NOMO-1 (cell line): ENCODE results near the gene ZNF134.

Experiments used
- DNase-seq, 2 experiments: peaks; one replicate each; lab custom pipeline; 2025; ENCODE audit not compliant: unreplicated experiment in 2 of 2; lab: John Stamatoyannopoulos, UW

Gene ZNF134

DNA sequence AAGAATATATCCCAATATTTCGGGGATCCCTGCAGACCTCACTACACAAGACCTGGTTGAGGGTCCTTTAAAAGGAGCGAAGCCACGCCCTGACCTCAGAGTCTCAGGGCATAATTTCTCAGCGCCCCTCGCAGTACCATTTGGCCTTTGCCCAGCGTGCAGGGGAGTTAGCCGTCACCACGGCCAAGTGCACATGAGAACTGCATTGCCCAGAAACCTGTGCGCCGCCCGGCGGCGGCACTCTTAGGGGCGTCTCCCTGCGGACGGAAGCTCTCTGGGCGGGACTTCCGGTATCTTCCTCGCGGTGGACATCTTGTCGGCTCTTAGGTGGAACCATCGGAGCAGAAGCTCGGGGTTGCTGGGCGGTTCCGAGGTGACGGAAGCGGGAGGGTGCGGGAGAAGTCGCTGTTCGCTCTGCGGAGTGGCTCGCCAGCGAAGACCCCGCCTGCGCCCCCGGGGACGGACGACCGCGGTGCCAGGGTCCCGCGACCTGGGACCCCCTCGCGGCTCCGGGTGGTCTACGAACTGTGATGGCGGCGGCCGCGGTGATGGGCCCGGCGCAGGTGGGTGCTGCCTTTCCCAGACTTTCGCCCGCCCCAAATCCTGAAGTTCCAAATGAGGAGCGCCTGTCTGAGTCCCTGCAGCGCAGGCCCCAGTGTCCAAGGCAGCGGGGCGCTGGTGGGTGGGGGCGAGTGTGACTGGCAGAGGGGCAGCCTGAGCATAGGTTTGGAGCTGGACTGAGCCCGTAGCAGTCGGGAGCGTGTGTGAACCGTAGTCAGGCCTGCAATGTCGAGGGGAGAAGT is at the start of gene ZNF134:
Gene ZNF134, plus strand, starts transcription at position 302 of the 803 bp plus-strand sequence. CDS start 5,227 bp downstream, outside the sequence.
- DNase-seq = peak; percentile 88 to 90

DNA sequence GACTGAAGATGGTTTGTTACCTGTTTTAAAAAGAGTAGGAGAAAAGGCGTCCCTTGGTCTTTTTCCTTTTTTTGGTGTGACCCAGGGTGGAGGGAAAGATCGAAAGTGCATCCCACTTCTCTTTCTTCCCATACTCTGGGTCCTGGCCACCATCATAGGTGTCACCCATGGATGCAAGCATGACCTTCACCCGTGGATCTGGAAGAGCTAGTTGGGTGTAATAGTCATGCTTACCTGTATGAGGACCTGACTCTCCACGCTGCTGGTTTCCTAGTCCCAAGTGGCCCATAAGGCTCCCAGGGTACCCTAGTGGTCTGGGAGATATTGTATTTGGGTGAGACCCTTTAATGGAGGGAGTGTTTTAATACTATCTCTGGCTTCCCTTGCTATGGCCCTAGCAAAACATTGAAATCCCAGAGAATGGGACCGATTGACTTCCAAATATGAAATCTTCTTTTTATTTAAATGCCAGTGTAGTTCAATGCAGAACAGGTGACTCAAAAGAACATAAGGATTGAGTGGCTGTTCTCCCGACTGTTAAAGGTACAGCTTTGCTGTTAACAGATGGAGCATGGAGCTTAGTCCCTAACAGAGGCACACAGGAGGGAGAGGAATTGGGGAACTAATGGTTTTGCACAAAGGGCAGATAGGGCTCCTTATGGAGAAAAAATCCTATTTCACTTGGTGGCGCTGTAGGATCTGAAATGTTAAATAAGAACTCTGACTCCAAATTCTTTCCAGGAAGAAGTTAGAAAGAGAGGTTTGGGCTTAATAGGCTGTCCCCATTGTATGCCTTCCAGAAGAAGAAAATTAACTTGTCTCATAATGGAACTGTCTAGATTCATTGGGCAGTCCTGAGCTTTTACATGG is 47.4 kb upstream of the ZNF134 start:
- no peak for DNase-seq

- DNase-seq = no peak
Observed at GRCh38 chr19:57570707-57571106, 43.3 kb upstream of the ZNF134 start.

GRCh38 chr19:57572415-57572947 is 41.6 kb upstream of the ZNF134 start:
- DNase-seq = no peak

GRCh38 chr19:57576661-57577060 is 37.4 kb upstream of the ZNF134 start:
- DNase-seq = no peak

GRCh38 chr19:57578487-57579205 is 35.4 kb upstream of the ZNF134 start, which contains the start of gene ZNF416:
ZNF416 (minus strand) TSS chr19:57578911; CDS start chr19:57578704, 207 bp downstream.
- DNase-seq = peak; percentile 96 to 98

DNA sequence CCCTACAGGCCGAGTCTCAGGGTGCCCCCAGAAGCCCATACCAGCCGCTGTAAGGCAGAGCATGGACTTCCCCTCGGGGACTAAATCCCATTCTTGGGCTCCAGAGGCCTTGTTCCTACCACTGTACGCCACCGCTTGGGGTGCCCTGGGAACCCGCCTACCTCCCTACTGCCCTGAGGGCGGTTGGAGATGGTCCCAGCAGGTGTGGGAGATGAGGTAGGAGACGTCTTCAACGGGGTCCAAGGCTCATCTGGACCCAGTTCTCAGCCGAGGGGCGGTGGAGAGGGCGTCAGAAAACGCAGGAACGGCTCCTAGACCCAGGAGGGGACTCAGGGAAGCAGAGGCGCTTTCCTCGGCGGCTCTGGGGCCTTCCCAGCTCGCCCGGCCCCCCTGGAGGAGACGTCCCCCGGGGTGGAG is 30.9 kb upstream of the ZNF134 start:
- no peak for DNase-seq

DNA sequence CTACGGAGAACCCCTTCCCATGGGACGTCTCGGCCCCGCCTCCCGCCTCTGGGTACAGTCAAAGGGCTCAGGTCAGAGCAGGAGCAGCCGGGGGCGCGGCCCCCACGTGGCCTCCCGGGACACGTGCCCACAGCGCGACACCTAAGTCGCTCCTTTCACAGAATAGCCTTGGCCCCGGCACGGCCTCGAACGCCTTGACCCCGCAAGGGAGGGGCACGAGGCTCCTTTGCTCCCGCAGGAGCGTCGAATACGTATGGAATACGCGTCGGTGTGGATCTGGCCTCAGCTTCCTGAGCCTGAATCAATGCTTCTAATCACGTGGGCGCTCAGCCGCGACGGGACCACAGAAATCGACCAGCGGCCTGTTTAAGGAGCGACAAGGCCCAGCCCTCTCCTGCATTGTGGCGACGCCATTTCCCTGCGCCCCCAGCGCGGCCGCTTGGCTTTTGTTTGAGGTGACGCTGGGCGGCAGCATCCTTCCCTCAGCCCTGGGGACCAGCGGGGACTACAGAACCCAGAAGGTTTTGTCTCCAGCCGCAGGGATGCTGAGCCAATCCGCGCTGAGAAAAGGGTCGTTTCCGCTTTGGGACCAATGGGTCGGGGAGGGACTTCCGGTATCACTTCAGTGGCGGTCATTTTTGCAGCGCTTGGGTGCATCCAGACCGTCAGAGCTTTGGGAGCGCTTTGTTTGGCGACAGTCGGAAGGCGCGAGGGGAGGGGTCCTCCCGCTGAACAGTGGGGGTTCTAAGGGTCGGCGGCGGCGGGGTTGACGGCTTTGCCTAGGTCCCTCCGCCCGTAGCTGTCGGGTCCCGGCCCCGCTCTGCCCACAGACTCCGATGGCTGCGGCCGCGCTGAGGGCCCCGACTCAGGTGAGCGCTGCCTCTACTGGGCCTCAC is 30.3 kb upstream of the ZNF134 start, which contains the start of gene ZIK1:
Gene ZIK1, plus strand, starts transcription at position 625 of the 896 bp plus-strand sequence. Its CDS starts 212 bp downstream, at position 837.
- DNase-seq = no peak

DNA sequence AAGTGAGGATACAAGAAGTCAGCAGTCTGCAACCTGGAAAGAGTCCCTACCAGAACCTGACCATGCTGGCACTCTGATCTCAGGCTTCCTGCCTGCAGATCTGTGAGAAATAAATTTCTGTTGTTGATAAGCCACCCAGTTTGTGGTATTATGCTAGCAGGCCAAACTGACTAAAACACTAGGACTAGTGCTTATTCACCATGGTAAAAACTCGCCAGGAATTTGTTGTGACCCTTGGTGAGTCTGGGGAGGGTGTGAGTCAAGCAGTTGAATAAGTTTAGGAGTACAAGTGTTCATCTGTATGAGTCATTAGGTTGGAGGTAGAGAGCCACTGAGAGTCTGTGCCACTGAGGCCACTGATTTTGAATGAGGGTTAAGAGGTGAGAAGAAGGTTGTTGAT is 26.5 kb upstream of the ZNF134 start:
- DNase-seq = no peak

DNA sequence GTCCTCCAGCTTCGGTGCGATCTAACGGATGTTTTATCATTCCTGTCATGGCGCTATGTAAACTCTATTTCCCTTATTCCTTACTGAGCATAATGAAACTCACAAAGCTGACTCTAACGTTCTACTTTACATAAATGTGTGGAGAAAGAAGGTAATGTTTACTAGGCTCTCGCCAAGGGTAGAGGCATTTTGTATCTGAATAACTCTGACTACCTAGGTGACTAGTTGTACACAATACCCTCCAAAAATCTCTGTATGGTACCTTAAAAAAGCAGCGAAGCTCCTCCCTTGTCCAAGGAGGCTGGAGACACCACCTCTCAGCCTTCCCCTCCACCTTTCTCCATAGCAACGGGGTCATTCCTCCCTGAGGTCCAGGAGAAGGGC is 14.7 kb upstream of the ZNF134 start:
- DNase-seq = no peak

GRCh38 chr19:57599761-57600383 is 14.2 kb upstream of the ZNF134 start, which contains the start of gene ZNF530:
ZNF530 (plus strand) TSS chr19:57599885; CDS start chr19:57604346, 4,461 bp downstream.
- DNase-seq = peak; percentile 81 to 82

GRCh38 chr19:57606931-57607330 is 7.1 kb upstream of the ZNF134 start:
- DNase-seq = no peak

DNA sequence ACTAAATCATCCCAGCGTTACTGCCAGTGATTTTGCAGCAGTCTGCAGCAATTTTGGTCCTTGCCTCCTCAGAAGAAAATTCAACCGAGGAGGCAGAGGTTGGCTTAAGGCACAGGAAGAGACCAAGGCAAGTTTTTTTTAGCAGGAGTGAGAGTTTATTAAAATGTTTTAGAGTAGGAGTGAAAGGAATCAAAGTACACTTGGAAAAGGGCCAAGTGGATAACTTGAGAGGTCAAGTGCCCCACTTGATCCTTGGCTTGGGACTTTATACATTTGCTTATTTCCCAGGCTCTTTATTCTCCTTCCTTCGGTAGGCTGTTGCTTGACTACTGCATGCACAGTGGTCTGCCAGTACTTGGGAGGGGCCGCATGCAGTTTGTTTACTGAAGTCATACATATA is 2.9 kb upstream of the ZNF134 start:
- DNase-seq = no peak

DNA sequence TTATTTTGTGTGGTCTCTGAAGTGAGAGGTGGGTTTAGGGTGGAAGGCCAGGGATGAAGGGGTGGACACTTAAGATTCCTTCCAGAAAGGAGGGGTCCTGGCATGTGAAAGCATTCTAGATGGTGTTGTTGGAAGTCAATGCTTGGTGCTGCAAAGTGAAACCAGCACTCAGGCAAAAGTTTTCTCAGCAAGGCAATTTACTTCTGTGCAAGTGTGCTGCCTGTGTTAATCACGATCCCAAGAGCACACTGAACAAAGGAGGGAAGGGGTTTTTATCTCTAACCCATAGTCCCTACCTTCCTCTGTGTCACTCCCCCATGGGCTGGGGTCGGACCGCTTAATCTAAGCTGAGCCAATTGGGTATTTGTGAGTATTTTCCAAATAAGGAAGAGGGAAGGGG is 1.3 kb downstream of the ZNF134 start:
- DNase-seq = no peak

GRCh38 chr19:57620673-57621348 is 6.8 kb downstream of the ZNF134 start:
- no peak for DNase-seq

DNA sequence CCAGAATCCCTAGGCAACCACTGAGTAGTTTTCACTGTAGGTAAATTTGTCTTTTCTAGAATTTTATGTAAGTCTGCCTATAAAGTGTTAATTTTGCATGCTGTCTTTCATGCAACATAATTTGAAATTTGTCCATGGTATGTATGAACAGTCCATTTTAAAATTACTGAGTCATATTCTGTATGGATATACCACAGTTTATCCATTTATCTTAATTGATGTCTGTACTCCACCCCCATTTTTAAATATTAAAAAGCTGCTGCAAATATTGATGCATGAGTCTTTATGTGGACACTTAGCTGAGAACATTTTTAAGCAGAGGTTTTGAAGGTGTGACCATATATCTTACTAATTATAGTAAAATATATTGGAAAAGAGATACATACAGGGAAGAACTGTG is 9.0 kb downstream of the ZNF134 start:
- DNase-seq = no peak

DNA sequence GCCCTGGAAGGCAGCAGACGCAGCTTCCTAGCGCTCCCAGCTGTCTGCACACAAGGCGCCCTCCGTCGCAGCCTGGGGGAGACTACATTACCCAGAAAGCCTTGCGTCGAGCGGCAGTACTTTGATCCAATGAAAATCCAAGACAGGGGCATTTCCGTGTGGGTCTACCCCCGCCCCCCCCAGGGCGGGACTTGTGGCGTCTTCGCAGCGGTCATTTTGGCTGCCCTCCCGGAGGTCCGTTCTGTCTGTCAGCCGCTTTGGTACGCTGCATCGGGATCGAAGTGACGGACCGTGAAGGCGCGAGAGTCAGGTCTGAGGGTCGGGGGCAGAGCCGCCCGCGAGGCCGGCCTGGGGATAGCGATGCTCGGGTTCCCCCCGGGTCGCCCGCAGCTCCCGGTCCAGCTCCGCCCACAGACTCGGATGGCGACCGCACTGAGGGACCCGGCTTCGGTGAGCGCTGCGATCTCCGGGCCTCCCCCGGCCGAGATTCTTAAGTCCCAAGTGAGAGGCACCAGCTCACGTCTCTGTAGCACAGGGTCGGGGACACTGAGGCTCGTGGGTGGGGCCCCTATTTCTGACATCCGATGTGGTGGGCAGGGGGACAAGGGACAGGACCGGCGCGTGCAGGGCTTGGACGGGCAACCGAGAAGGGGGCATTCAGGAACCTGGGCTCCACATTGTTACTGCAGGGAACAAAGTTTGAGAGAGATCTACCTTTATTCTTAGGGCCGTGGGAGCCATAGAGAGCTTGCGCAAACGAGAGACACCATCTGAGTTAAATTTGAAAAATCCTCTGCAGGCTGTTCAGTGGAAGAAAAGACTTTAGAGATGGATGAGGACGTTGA is 19.2 kb downstream of the ZNF134 start, which contains the start of gene ZNF211:
Gene ZNF211, plus strand, starts transcription at position 182 of the 845 bp plus-strand sequence. Its CDS starts 179 bp downstream, at position 361.
- peak; percentile 92 to 95 for DNase-seq

GRCh38 chr19:57633832-57634131 is 19.7 kb downstream of the ZNF134 start:
- no peak for DNase-seq
